Upper lobe of left lung (tissue), 4 donors: ENCODE data around the gene DHX32.

Source experiments
- CTCF ChIP-seq, 6 experiments: fragments of 450-650 bp in 4 of 6; fragments of 200-600 bp in 2 of 6; sonication (generic) in 2 of 6; IDR thresholded peaks; one replicate each; pipeline ENCODE4 v1.5.1; 2016 to 2019; ENCODE audit warnings: antibody characterized with exemption in 6 of 6
- EP300 ChIP-seq, 4 donors: sonication (generic); formaldehyde crosslinking; IDR thresholded peaks; one replicate each; pipeline ENCODE4 v1.5.1; 2017; ENCODE audit warnings: antibody characterized with exemption in 4 of 4, control low read depth in 2 of 4
- POLR2AphosphoS5 ChIP-seq, 2 donors: sonication (generic); formaldehyde crosslinking; IDR thresholded peaks; one replicate each; pipeline ENCODE4 v1.5.1; 2017; ENCODE audit warnings: antibody characterized with exemption in 2 of 2

DNA sequence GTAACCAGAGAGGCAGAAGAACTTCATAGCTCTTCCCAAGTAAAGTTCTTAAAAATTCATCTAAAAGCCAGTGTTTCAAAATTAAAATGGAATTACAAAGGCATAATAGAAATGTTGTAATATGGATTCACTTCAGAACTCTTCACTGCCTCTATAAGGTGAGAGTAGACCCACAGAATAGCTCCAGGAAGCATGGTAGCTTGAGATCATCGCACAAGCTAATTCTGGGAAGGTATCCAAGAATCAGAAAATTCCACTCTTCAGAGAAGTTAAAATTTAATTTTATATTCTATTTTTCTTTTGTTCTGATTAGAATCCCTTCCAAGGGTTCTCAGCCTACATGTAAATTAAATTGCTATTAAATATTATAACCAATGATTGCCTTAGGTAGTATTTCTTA lies 1.5 kb upstream of the DHX32 start:
- TF ChIP-seq CTCF (IDR thresholded peaks at IDR 0.05) (no peak), EP300 (IDR thresholded peaks at IDR 0.05) (no peak), POLR2AphosphoS5 (IDR thresholded peaks at IDR 0.05) (no peak)
